Measurements from ENCODE around the gene TJP3. TPM values are rescaled to one million over a fixed set of nuclear protein-coding genes. Genes with fewer than 3 reads are reported as not detected.

TJP3 gene
- total and polyA plus RNA-seq, 10 of the 15 experiments (the other 5 are each of a cell fraction or from before 2014, with no cell fraction given), result 0.04 to 1.2 (median 0.29) TPM; not detected in 6

- no TSS peak for BruUV-seq (replicated peaks)
- Histone ChIP-seq H3K36me3 (ENCODE audit: control insufficient read depth in 2 of 2, insufficient read depth in 2 of 2, low read length in 1 of 2) (no peaks in the 10 kb centered on the region; a peak in 1 of 4 replicates), H3K79me2 (ENCODE audit: control insufficient read depth, insufficient read depth, low read length) (no peaks in the 10 kb centered on the region), H3K9me3 (replicated peaks; ENCODE audit: control insufficient read depth, insufficient read depth, low read length) (no peaks in the 10 kb centered on the region), H3K9ac (ENCODE audit: control insufficient read depth, insufficient read depth, low read length) (no peak overlapping the region), H3K27ac (ENCODE audit: control insufficient read depth, insufficient read depth) (no peak overlapping the region), H2AFZ (ENCODE audit: control insufficient read depth, low read depth, low read length) (no peak overlapping the region), H4K20me1 (ENCODE audit: control insufficient read depth, insufficient read depth) (no peaks in the 10 kb centered on the region; the same call in none of the 2 replicates), H3K4me2 (ENCODE audit: control insufficient read depth, insufficient read depth) (no peak overlapping the region), H3K27me3 (replicated peaks in 1 of 2; ENCODE audit: control insufficient read depth in 2 of 2, insufficient read depth in 2 of 2, low read length in 1 of 2) (no peaks in the 10 kb centered on the region), H3K4me1 (ENCODE audit: control insufficient read depth, insufficient read depth, low read length) (peaks cover 15% of the 10 kb centered on the region), H3K4me3 (no peak overlapping the region)
- POLR2A ChIA-PET, result no interaction called here
- in situ Hi-C loops (cut with MboI), result no loop called here
- RAD21 ChIA-PET (ENCODE audit: unreplicated experiment), result no interaction called here
- no peak for TF ChIP-seq TBL1XR1 (IDR thresholded peaks at IDR 0.05; ENCODE audit: low read depth, low read length)
- no peak for TF ChIP-seq PML (IDR thresholded peaks at IDR 0.05; ENCODE audit: low read length)
- TF ChIP-seq RELA (IDR thresholded peaks at IDR 0.05; ENCODE audit: borderline replicate concordance, partially characterized antibody), result no peak
- no peak for TF ChIP-seq RBBP5 (conservative IDR thresholded peaks at IDR 0.05)
- TF ChIP-seq BCLAF1 (IDR thresholded peaks at IDR 0.05), result no peak
- TF ChIP-seq POLR2AphosphoS5 (IDR thresholded peaks at IDR 0.05; ENCODE audit: low read length), result no peak
- TF ChIP-seq TCF12 (IDR thresholded peaks at IDR 0.05; ENCODE audit: low read depth, low read length), result no peak
- TF ChIP-seq MXI1 (IDR thresholded peaks at IDR 0.05; ENCODE audit: low read depth, low read length), result no peak
- intact Hi-C loops (cut with micrococcal nuclease; ENCODE audit: unreplicated experiment), result no loop called here
- no peak for DNase-seq (ENCODE audit: low read depth, low spot score)
- CTCF ChIA-PET, result interaction anchor here (0.6 to 1.7 kb wide), 2 partner anchors 18 to 891 kb away, joined by 3 to 4 read pairs; no protein-coding TSS in a partner anchor
- SMC1A ChIA-PET (ENCODE audit: uncharacterized antibody, unreplicated experiment), result no interaction called here
- FAIRE-seq, result no peak
- WGBS (ENCODE audit: insufficient coverage, insufficient replicate concordance, low lambda C conversion rate, missing lambda C conversion rate), result 84% methylated on average over 8 of the region's 8 CpGs
- no peak for ATAC-seq
These were observed 35.6 kb upstream of the TJP3 start for GRCh38 chr19:3672575-3672948.

Measured in GM12878 (cell line).